ENCODE measurements around the gene LMO4. TPM values are rescaled to one million over a fixed set of nuclear protein-coding genes. Genes with fewer than 3 reads are reported as not detected.

The LMO4 gene
- polyA plus RNA-seq, 2 of the 4 experiments (the other 2 are of a cell fraction) = 54.7 to 68.9 TPM

DNA sequence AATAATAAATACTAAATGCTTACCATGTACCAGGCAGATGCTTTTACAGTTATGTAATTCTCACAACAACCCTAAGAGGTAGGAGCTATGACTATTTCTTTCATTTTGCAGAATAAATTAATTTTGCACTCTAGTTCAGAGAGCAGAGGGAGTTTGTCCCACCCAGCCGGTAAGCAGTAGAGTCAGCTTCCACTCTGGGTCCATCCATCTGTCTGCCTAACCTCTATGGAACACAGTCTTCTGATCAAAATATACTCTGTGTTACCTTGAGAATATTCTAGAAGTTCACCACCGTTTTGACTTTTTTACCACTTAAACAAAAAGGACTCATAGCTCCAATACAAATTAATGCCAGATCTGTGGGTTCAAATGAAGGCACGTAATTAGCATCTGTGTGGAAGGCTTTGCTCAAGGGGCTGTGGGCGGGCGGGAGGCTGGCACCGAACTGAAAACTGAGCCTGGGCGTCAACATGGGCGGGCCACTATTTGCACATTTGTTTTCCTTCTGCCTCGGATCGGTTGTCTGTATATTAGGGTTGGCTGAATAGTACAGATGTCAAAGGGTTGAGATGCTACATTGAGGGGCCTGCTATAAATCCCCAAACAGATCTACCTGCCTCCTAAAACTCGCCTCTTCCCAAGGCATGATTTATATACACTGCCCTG, 33.1 kb upstream of the LMO4 start:
- no peak for TF ChIP-seq CHD2 (IDR thresholded peaks at IDR 0.05; ENCODE audit: low read length, partially characterized antibody)
- TF ChIP-seq, protein P1, sequence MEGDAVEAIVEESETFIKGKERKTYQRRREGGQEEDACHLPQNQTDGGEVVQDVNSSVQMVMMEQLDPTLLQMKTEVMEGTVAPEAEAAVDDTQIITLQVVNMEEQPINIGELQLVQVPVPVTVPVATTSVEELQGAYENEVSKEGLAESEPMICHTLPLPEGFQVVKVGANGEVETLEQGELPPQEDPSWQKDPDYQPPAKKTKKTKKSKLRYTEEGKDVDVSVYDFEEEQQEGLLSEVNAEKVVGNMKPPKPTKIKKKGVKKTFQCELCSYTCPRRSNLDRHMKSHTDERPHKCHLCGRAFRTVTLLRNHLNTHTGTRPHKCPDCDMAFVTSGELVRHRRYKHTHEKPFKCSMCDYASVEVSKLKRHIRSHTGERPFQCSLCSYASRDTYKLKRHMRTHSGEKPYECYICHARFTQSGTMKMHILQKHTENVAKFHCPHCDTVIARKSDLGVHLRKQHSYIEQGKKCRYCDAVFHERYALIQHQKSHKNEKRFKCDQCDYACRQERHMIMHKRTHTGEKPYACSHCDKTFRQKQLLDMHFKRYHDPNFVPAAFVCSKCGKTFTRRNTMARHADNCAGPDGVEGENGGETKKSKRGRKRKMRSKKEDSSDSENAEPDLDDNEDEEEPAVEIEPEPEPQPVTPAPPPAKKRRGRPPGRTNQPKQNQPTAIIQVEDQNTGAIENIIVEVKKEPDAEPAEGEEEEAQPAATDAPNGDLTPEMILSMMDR (IDR thresholded peaks at IDR 0.05) = no peak
- no peak for TF ChIP-seq POLR2AphosphoS2 (conservative IDR thresholded peaks at IDR 0.05; ENCODE audit: low read length)
- TF ChIP-seq, protein P2, sequence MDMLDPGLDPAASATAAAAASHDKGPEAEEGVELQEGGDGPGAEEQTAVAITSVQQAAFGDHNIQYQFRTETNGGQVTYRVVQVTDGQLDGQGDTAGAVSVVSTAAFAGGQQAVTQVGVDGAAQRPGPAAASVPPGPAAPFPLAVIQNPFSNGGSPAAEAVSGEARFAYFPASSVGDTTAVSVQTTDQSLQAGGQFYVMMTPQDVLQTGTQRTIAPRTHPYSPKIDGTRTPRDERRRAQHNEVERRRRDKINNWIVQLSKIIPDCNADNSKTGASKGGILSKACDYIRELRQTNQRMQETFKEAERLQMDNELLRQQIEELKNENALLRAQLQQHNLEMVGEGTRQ (IDR thresholded peaks at IDR 0.05) = no peak
- TF ChIP-seq CEBPB (IDR thresholded peaks at IDR 0.05) = no peak
- TF ChIP-seq HEYL (CRISPR knock-in tag; IDR thresholded peaks at IDR 0.05) = no peak
- TF ChIP-seq, protein P3, sequence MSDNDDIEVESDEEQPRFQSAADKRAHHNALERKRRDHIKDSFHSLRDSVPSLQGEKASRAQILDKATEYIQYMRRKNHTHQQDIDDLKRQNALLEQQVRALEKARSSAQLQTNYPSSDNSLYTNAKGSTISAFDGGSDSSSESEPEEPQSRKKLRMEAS (IDR thresholded peaks at IDR 0.05) = no peak
- no peak for TF ChIP-seq HOXB5 (CRISPR knock-in tag; IDR thresholded peaks at IDR 0.05)
- no peak for TF ChIP-seq MAFK (IDR thresholded peaks at IDR 0.05; ENCODE audit: partially characterized antibody)
- TF ChIP-seq HOXB13 (CRISPR knock-in tag; IDR thresholded peaks at IDR 0.05; ENCODE audit: low read depth) = no peak
- TF ChIP-seq, protein P4, sequence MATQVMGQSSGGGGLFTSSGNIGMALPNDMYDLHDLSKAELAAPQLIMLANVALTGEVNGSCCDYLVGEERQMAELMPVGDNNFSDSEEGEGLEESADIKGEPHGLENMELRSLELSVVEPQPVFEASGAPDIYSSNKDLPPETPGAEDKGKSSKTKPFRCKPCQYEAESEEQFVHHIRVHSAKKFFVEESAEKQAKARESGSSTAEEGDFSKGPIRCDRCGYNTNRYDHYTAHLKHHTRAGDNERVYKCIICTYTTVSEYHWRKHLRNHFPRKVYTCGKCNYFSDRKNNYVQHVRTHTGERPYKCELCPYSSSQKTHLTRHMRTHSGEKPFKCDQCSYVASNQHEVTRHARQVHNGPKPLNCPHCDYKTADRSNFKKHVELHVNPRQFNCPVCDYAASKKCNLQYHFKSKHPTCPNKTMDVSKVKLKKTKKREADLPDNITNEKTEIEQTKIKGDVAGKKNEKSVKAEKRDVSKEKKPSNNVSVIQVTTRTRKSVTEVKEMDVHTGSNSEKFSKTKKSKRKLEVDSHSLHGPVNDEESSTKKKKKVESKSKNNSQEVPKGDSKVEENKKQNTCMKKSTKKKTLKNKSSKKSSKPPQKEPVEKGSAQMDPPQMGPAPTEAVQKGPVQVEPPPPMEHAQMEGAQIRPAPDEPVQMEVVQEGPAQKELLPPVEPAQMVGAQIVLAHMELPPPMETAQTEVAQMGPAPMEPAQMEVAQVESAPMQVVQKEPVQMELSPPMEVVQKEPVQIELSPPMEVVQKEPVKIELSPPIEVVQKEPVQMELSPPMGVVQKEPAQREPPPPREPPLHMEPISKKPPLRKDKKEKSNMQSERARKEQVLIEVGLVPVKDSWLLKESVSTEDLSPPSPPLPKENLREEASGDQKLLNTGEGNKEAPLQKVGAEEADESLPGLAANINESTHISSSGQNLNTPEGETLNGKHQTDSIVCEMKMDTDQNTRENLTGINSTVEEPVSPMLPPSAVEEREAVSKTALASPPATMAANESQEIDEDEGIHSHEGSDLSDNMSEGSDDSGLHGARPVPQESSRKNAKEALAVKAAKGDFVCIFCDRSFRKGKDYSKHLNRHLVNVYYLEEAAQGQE (IDR thresholded peaks at IDR 0.05) = no peak
- TF ChIP-seq KDM1A (IDR thresholded peaks at IDR 0.05; ENCODE audit: low read depth) = no peak
- no peak for TF ChIP-seq ESRRA (IDR thresholded peaks at IDR 0.05; ENCODE audit: borderline replicate concordance, low read length)
- TF ChIP-seq, protein P5, sequence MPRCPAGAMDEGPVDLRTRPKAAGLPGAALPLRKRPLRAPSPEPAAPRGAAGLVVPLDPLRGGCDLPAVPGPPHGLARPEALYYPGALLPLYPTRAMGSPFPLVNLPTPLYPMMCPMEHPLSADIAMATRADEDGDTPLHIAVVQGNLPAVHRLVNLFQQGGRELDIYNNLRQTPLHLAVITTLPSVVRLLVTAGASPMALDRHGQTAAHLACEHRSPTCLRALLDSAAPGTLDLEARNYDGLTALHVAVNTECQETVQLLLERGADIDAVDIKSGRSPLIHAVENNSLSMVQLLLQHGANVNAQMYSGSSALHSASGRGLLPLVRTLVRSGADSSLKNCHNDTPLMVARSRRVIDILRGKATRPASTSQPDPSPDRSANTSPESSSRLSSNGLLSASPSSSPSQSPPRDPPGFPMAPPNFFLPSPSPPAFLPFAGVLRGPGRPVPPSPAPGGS (IDR thresholded peaks at IDR 0.05) = no peak
- no peak for TF ChIP-seq FOSL2 (IDR thresholded peaks at IDR 0.05)
- no peak for TF ChIP-seq FOSL2 (CRISPR knock-in tag; IDR thresholded peaks at IDR 0.05)
- TF ChIP-seq KDM5A (IDR thresholded peaks at IDR 0.05) = no peak
- TF ChIP-seq POLR2A (IDR thresholded peaks at IDR 0.05; ENCODE audit: low read length) = no peak
- TF ChIP-seq EP300 (IDR thresholded peaks at IDR 0.05) = no peak
- no peaks in the 10 kb centered on the region for H3K9me3 ChIP-seq
- ATAC-seq (no peak), FAIRE-seq (no peak), DNase-seq (ENCODE audit: low read depth in 1 of 2, low spot score in 1 of 2) (no peak)
- no peak overlapping the region for H3K4me2 ChIP-seq
- ChIA-PET CTCF (interaction anchor here (0.9 kb wide), 1 partner anchor 761 kb away, joined by 3 read pairs; no protein-coding TSS in a partner anchor), POLR2A (no interaction called here)
- no peaks in the 10 kb centered on the region for H3K4me1 ChIP-seq
- H3K4me3 ChIP-seq = no peak overlapping the region
- no peak overlapping the region for H3K27ac ChIP-seq
- WGBS (ENCODE audit: missing lambda C conversion rate) = 72% methylated on average over 11 of the region's 11 CpGs

DNA sequence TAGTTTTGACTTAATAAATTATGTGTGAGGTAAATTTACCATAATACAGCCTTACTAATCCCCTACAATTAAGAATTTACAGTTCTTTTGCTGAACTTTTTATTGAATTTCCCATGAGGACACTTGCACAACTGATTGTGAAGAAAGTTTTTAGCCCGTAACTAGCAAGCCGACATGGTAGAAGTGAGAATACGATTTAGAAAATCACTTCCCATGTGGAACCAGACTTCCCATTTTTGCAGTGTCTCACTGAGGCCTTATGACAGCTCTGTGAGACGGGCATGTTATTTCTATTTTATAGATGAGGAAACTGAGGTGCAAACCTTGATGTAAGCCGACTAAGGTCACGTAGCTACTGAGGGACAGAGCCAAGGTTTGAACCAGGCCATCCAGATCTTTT, 32.5 kb upstream of the LMO4 start:
- 86% methylated on average over 6 of the region's 6 CpGs for WGBS (ENCODE audit: missing lambda C conversion rate)
- DNase-seq (ENCODE audit: low read depth in 1 of 2, low spot score in 1 of 2) (no peak), ATAC-seq (no peak), FAIRE-seq (no peak)
- no peaks in the 10 kb centered on the region for H3K9me3 ChIP-seq
- no peaks in the 10 kb centered on the region for H3K4me1 ChIP-seq
- no peak overlapping the region for H3K4me3 ChIP-seq
- TF ChIP-seq FOXS1 (CRISPR knock-in tag; IDR thresholded peaks at IDR 0.05) (no peak), NPAS2 (CRISPR knock-in tag; IDR thresholded peaks at IDR 0.05; ENCODE audit: borderline replicate concordance) (no peak), CBX8 (IDR thresholded peaks at IDR 0.05) (no peak), PHF8 (IDR thresholded peaks at IDR 0.05; ENCODE audit: borderline replicate concordance, low read depth) (no peak), RCOR1 (IDR thresholded peaks at IDR 0.05; ENCODE audit: low read depth, low read length) (no peak), BHLHE40 (IDR thresholded peaks at IDR 0.05; ENCODE audit: low read depth, low read length) (no peak), NR3C1 (IDR thresholded peaks at IDR 0.05) (no peak), HDAC2 (IDR thresholded peaks at IDR 0.05) (no peak), TP53 (CRISPR knock-in tag; IDR thresholded peaks at IDR 0.05) (no peak), HOXA7 (CRISPR knock-in tag; IDR thresholded peaks at IDR 0.05) (no peak)
- TF ChIP-seq, protein P6, sequence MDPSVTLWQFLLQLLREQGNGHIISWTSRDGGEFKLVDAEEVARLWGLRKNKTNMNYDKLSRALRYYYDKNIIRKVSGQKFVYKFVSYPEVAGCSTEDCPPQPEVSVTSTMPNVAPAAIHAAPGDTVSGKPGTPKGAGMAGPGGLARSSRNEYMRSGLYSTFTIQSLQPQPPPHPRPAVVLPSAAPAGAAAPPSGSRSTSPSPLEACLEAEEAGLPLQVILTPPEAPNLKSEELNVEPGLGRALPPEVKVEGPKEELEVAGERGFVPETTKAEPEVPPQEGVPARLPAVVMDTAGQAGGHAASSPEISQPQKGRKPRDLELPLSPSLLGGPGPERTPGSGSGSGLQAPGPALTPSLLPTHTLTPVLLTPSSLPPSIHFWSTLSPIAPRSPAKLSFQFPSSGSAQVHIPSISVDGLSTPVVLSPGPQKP (IDR thresholded peaks at IDR 0.05; ENCODE audit: low read depth, low read length) = no peak
- H3K4me2 ChIP-seq = no peak overlapping the region
- no peak overlapping the region for H3K27ac ChIP-seq
- ChIA-PET CTCF (no interaction called here), POLR2A (no interaction called here)

All from A549 (cell line).